HCT116 (cell line): ENCODE results near the gene ADAMTS4.

Experiments used
- CTCF ChIP-seq, 3 experiments: fragments of 200-600 bp in 1 of 3; sonication (generic) in 1 of 3; IDR thresholded peaks in 2 of 3; conservative IDR thresholded peaks in 1 of 3; 2 replicates each; pipeline ENCODE4 v1.5.1; 2012 to 2017; ENCODE audit warnings: low read depth in 2 of 3, low read length in 2 of 3, antibody characterized with exemption in 1 of 3, borderline replicate concordance in 1 of 3, control low read depth in 1 of 3, mild to moderate bottlenecking in 1 of 3, mixed read lengths in 1 of 3, mixed run types in 1 of 3, moderate library complexity in 1 of 3; ENCODE audit not compliant: insufficient read depth in 1 of 3
- EGR1 ChIP-seq: IDR thresholded peaks from 2 replicates; pipeline ENCODE4 v1.6.1; 2012; ENCODE audit warnings: low read depth
- EZH2phosphoT487 ChIP-seq: fragments of 200-600 bp; IDR thresholded peaks from 2 replicates; pipeline ENCODE4 v1.6.1; 2018; ENCODE audit warnings: antibody characterized with exemption, borderline replicate concordance
- JUND ChIP-seq: IDR thresholded peaks from 2 replicates; pipeline ENCODE4 v1.6.1; 2012
- POLR2A ChIP-seq: IDR thresholded peaks from 2 replicates; pipeline ENCODE4 v1.7.0; 2011; ENCODE audit warnings: borderline replicate concordance; ENCODE audit not compliant: insufficient read depth, insufficient read length; ENCODE audit errors: extremely low read depth
- REST ChIP-seq: IDR thresholded peaks from 2 replicates; pipeline ENCODE4 v1.6.1; 2012; ENCODE audit warnings: low read depth
- TF ChIP-seq, protein P1 (sequence below): IDR thresholded peaks from 2 replicates; pipeline ENCODE4 v1.6.1; 2011; ENCODE audit warnings: mild to moderate bottlenecking, low read length, moderate library complexity; ENCODE audit not compliant: insufficient replicate concordance; ENCODE audit errors: extremely low read depth

GRCh38 chr1:161222175-161223019 lies 23.5 kb upstream of the ADAMTS4 start:
- TF ChIP-seq, protein P1, sequence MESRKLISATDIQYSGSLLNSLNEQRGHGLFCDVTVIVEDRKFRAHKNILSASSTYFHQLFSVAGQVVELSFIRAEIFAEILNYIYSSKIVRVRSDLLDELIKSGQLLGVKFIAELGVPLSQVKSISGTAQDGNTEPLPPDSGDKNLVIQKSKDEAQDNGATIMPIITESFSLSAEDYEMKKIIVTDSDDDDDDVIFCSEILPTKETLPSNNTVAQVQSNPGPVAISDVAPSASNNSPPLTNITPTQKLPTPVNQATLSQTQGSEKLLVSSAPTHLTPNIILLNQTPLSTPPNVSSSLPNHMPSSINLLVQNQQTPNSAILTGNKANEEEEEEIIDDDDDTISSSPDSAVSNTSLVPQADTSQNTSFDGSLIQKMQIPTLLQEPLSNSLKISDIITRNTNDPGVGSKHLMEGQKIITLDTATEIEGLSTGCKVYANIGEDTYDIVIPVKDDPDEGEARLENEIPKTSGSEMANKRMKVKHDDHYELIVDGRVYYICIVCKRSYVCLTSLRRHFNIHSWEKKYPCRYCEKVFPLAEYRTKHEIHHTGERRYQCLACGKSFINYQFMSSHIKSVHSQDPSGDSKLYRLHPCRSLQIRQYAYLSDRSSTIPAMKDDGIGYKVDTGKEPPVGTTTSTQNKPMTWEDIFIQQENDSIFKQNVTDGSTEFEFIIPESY = no peak
- TF ChIP-seq POLR2A (no peak), CTCF (IDR thresholded peaks at IDR 0.05 in 2 of 3, conservative IDR thresholded peaks at IDR 0.05 in 1 of 3; ENCODE audit: borderline replicate concordance in 1 of 3, insufficient read depth in 1 of 3, low read depth in 2 of 3, low read length in 2 of 3) (no peak), EZH2phosphoT487 (no peak), EGR1 (no peak), JUND (no peak), REST (no peak)
